HG03103 (cell line): ENCODE results near the gene KCNH8.

Experiments
- ATAC-seq: cut with Tn5 transposase; IDR thresholded peaks from one replicate; pipeline ENCODE4 v1.9.1; 2021; ENCODE audit warnings: low read depth; ENCODE audit not compliant: unreplicated experiment

KCNH8 gene

GRCh38 chr3:19248143-19248542 lies 99.8 kb downstream of the KCNH8 start:
- ATAC-seq, result no peak

- no peak for ATAC-seq
Observed at GRCh38 chr3:19248767-19249166, 100.5 kb downstream of the KCNH8 start.

- ATAC-seq, result no peak
Observed at GRCh38 chr3:19250959-19251610, 102.8 kb downstream of the KCNH8 start.

- no peak for ATAC-seq
Observed at GRCh38 chr3:19254189-19254588, 105.9 kb downstream of the KCNH8 start.

- ATAC-seq, result no peak
Observed at GRCh38 chr3:19254784-19255338, 106.6 kb downstream of the KCNH8 start.

GRCh38 chr3:19256313-19256712 lies 108.0 kb downstream of the KCNH8 start:
- ATAC-seq, result no peak

- no peak for ATAC-seq
Observed at GRCh38 chr3:19263606-19264005, 115.3 kb downstream of the KCNH8 start.

GRCh38 chr3:19264424-19264823 lies 116.1 kb downstream of the KCNH8 start:
- ATAC-seq, result no peak

GRCh38 chr3:19267040-19267439 lies 118.7 kb downstream of the KCNH8 start:
- ATAC-seq, result no peak

GRCh38 chr3:19270481-19270880 lies 122.2 kb downstream of the KCNH8 start:
- ATAC-seq, result no peak

GRCh38 chr3:19272296-19272695 lies 124.0 kb downstream of the KCNH8 start:
- no peak for ATAC-seq

GRCh38 chr3:19273091-19273490 lies 124.8 kb downstream of the KCNH8 start:
- ATAC-seq, result no peak

- no peak for ATAC-seq
Observed at GRCh38 chr3:19274576-19274975, 126.3 kb downstream of the KCNH8 start.

GRCh38 chr3:19284974-19285373 lies 136.7 kb downstream of the KCNH8 start:
- no peak for ATAC-seq

GRCh38 chr3:19293295-19293694 lies 145.0 kb downstream of the KCNH8 start:
- ATAC-seq, result no peak

- no peak for ATAC-seq
Observed at GRCh38 chr3:19295208-19295607, 146.9 kb downstream of the KCNH8 start.

- ATAC-seq, result no peak
Observed at GRCh38 chr3:19331931-19332330, 183.6 kb downstream of the KCNH8 start.

- ATAC-seq, result no peak
Observed at GRCh38 chr3:19334120-19334519, 185.8 kb downstream of the KCNH8 start.

- no peak for ATAC-seq
Observed at GRCh38 chr3:19338769-19339168, 190.5 kb downstream of the KCNH8 start.

- no peak for ATAC-seq
Observed at GRCh38 chr3:19342389-19342788, 194.1 kb downstream of the KCNH8 start.

GRCh38 chr3:19346759-19347158 lies 198.4 kb downstream of the KCNH8 start:
- no peak for ATAC-seq

GRCh38 chr3:19347671-19348070 lies 199.4 kb downstream of the KCNH8 start:
- no peak for ATAC-seq

GRCh38 chr3:19348500-19348899 lies 200.2 kb downstream of the KCNH8 start:
- ATAC-seq, result no peak
